Measurements from ENCODE around the gene MAPRE2.

MAPRE2 gene

DNA sequence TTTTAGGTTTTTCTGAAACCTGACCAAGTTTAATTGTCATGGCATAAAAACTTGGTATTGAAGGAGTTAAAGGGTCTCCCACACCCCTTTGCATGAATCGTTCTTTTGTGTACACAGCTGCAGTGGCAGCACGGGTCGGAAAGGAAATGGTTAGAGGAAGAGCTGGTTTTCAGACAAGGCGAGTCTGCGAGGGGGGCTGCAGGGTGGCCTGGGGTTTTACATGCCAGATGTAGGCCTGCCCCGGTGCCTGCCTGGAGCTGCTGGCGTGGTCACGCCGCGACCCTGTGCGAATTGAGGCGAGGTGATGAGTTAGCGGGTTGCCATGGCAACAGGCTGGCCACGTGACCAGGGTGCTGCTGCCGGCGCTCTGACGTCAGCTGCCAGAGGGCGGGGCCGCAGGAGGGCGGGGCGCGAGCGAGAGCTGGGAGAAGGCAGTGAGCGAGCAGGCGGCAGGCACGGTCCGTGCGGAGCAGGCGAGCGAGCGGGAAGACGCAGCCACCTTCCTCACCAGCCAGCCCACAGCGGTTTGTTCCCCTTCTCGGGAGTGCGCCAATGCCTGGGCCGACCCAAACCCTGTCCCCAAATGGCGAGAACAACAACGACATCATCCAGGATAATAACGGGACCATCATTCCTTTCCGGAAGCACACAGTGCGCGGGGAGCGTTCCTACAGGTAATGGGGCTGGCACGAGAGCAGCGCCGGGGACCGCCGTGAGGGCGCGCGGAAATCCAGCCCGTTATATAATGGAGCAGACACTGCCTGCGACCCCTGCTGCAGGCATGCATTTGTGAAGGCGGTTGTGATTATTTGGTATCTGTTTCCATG is at the start of gene MAPRE2:
MAPRE2 (plus strand) TSS at position 426 of the 827 bp plus-strand sequence; CDS start at position 553, 127 bp downstream.
- peak; percentile 61 for DNase-seq

DNA sequence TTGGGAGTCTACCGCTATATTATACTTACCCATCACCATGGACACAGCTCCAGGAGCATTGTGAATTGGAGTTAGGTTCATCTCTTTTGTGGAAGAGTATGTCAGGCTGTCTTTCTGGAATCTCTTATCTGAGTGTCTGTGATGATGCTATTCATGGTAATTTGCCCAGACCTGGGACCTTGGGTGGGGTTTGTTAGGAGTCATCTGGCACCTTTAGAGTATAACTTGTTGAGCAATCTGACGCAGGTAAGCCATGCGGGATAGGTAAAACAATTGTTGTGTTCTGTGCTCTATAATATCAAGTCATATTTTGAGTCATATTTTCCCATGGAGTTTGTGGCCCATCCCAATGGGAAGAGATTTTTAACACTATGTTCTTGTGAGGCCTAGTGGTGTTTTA is 49.7 kb upstream of the MAPRE2 start:
- no peak for DNase-seq

DNA sequence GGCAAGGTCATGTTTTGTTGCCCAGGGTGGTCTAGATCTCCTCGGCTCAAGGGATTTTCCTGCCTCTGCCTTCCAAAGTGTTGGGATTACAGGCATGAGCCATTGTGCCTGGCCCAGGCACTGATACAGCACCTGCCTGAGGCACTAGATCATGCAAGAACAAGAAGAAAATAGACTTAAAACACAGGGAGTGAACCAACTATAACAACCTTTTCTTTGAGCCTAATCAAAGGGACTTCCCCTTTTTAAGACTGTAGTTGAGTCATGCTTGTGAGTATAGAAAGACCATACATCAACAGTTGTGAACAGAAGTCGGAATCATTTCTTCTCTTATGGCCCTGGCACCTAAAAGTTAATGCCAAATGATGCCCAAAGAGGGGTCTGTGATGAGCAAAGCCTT is 47.9 kb upstream of the MAPRE2 start:
- DNase-seq: no peak

DNA sequence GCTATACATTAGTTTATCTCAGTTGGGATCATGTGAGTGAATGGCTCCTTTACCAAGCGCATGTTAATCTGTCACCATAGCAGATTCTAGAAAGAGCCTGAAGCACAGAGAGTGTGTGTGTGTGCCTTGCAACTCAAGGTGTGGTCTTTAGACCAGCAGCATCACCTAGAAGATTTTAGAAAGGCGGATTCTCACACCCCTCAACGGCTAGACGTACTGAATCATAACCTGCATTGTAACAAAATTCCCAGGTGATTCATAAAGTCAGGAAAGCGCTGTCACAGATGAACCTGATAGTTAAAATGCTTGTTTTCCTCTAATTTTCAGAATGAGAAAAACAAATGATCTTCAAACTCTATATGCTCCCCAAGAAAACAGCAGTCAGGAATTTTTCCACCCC is 45.5 kb upstream of the MAPRE2 start:
- no peak for DNase-seq

DNA sequence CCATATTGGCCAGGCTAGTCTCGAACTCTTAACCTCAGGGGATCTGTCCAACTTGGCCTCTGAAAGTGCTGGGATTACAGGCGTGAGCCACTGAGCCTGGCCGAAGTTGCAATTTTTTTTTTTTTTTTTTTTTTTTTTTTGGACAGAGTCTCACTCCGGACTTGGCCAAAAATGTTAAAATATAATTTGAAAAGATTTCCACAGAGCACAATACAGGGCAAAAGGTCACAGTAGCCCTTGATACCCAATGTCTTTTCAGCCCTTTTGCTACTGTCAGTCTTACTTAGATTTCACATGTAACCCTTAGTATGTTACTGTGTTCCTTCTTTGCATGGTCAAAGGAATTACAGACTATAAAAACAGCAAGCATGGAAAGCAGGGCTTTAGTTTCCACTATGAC is 42.6 kb upstream of the MAPRE2 start:
- no peak for DNase-seq

DNA sequence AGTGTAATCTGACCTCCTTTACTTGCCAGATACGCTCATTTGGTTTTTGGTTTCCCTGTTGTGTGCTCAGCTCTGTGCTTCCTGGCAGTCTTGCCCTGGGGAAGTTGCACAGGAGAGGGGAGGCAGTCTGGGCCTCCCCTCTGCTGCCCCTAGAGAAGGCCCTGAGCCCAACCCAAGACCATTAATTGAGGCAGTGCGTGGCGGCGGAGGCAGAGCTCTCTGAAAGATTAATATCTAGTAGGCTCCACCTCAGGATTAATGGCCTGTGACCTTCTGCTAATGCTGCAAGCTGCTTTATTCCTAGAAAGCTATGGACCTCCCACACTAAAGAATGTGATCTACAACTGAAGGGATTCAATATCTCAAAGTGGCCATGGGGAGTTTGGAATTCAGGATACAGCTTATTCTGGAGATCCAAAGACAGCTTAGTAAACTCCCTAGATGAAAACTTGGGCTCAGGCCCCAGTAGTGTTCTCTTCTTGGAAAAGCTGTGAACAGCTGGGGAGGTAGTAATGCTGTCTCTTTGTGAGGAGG is 41.4 kb upstream of the MAPRE2 start:
- DNase-seq: no peak

DNA sequence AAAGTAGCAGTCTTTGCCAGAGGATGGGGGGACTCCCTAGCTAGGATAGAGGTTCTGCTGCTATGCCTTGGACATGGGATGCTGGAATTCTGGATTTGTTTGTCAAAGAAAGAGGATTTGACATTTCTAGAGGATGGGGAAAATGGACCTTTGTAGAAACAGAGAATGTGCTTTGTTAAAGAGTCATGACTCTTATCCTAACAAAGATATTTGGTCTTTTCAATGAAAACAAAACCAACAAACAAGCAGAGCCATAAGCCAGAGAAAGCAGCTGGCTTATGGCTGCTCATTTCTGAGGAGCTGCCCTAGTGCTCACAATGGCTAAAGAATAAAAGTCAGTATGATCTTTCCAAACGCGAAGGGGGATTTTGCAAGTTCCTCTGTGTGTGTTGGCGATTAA is 40.8 kb upstream of the MAPRE2 start:
- DNase-seq: no peak

DNA sequence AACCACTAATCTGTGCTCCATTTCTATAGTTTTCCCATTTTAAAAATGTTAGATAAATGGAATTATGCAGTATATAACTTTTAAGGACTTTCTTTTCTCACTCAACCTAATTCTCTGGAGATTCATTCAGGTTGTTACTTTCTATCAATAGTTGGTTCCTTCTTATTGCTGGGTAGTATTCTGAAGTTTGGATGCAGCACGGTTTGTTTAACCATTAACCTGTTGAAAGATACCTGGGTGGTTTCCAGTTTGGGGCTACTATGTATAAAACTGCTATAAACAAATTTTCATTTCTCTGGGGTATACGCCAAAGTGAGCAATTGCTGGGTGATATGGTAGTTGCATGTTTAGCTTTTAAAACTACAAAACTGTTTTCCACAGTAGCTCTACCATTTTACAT is 39.1 kb upstream of the MAPRE2 start:
- DNase-seq: no peak

DNA sequence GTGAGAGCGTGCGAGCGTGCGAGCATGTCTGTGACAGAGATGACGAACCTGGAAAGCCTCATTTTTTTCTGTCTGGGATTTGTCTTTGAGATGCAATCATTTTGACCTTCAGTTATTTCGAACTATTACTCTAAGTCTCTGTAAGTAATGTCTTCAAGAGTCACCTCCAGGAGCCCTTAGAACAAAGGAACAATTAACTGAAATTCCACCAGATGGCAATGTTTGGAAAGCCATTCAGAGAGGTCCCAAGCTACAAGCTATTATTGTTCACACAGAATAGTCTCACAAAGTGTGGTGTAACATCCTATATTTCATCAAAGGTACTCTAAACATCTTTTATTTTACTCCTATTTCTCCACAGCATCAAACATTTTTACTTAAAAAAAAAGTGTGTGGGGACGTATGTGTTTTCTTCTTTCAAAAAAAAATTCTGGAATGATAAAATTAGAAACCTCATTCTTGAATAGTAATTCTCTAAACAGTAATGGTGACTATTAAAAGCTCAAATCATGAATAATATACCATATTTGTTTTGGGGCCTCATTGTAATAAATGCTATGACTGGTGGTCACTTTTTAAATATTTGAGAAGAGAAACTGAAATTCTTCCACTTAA is 35.1 kb upstream of the MAPRE2 start:
- DNase-seq: peak; percentile 27

DNA sequence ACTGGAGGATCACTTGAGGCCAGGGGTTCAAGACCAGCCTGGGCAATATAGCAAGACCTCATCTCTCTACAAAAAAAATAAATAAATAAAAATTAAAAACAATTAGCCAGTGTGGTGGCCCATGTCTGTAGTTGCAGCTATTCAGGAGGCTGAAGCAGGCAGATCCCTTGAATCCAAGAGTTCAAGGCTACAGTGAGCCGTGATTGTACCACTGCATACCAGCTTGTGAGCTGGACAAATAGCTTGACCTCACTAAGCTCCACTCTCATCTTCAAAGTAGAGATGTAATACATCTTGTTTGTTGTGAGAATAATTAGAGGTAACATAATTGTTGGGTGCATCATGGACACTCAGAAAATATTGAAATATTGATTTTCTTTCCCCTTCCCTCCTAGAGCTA is 31.1 kb upstream of the MAPRE2 start:
- DNase-seq: no peak

DNA sequence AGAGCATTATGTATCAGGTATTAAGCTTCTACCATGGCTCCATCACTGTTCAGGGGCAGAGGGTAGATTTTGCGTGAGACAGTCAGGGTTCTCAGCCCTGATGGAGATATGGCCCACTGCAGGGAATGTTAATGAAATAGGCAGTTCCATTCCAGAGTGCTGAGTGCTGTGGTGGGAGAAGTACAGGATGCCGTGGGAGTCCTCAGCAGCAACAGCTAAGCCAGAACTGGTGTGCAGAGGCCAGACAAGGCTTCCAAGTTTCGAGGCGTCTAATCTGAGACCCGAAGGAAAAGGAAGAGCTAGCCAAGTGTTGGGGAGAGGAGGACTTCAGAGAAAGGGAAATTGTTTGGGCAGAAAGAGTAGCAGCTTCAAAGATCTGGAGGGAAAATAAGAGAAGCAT is 30.2 kb upstream of the MAPRE2 start:
- DNase-seq: no peak

DNA sequence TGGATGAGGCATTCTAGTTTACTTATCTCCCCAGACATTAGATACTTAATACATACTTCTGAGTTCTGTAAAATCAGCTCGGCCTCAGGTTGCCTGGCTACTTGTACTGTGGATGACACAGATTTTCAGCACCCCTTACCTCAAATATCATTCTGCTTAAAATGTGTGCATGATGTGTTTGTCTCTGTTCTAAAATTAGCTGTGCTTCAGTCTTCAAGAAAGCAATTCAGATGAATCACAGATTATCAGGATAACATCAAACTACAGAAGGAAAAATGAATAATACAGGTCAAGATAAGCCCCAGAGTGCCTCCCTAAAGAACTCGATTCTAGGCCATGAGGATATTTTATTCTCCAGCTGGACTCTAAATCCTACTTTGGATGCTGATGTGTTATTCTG is 21.3 kb upstream of the MAPRE2 start:
- no peak for DNase-seq

DNA sequence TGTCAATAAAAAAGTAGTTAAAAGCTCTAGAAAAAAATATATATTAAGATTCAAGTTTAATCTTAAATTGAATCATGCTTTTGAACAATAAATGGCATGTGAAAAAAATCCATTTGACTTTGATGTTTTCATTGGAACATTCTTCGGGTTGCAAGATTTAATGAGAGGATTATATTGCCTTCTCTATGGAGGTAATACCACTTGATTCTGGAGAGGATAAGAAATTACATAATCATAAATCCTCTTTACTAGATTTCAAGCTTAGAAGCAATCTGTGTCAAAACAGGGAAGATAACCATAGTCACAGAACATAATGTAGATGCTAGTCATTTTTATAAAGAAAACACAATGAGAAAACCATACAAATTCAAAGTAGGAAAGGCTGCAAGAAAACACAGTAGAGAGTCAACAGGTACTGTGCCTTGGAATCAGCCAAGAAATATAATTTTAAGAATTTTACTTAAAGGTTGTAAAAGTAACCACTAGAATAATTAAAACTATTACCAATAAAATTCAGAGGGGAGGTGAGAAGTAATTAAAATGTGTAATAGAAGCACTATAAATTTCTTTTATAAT is 18.7 kb upstream of the MAPRE2 start:
- no peak for DNase-seq

DNA sequence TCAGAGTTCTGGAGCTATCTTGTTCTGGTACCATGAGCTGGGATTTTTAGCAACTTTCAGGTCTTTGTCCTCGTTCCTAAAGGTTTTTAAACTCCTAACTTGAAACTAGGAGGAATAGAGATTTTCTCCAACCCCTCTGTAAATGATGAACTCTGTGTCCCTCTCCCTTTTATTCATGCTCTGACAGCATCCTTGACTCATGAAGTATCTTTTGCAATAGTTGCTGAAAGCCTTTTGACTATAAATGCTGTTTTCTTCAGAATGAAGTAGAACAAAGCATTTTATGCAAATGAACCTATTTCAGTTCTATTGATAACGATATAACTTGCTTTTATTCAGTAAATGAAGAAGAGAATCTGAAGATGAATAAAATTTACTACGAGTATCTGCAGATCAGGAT is 17.0 kb upstream of the MAPRE2 start:
- DNase-seq: no peak

DNA sequence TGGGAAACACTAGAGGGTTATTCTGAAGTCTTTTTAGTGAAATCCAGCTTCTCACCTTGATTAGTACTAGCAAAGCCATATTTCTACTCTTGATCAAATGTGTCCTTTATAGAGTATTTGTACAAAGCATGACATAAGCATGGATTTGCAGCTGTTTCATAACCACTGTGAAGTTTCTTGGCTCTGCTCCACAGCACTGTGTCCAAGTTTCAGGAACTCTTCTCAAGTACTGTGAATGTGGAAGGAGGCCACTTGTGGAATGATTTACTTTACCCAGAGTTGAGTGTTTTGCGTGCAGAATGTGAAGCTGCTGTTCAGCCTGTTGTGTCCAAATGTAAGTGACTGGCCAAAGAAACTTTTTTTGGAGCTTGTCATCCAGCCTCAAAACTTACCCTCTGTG is 16.2 kb upstream of the MAPRE2 start:
- DNase-seq: no peak

DNA sequence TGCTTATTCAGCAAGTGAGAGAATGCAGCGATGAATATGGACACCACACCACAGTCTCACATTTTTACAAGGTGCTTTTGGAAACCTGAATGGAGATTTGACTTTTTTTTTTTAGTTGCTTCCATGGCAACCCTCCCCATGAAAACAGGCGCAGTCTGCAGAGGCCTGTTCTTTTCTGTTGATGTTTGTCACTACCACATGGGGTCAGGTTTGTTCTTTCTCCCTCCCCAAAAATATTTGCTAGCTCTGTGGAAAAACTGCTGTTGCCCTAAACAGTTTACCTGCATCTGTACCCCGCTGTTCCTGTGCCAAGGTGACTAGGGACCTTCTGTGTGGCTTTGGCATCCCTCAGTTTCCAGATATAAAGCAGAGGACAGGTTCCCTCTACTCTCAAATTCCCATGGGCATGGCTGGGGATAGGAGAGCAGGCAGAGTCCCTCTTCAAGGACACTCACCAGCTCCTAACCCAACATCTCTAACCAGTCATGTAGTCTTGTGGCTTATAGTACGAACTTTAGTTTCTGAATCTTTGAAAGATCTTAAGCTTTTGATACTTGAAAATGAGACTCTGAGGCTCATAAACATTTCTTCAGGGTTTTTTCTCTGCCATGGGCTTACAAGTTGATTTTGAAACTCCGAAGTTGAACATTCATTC is 14.7 kb upstream of the MAPRE2 start:
- no peak for DNase-seq

DNA sequence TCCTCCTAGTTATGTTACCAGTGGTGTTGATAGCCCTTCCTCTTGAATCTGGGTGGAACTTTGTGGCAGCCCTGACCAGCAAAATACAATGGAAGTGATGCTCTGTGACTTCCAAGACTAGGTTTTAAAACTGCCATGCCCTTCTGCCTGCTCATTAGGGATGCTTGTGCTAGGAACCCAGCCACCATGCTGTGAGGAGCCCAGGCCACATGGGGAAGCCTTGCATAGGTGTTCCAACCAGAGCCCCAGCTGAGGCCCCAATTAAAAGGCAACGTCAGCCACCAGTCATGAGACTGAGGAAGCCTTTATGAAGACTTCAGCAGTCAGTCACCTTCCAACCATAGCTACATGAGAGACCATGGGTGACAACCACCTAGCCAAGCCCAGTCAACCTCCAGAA is 14.0 kb upstream of the MAPRE2 start:
- no peak for DNase-seq

DNA sequence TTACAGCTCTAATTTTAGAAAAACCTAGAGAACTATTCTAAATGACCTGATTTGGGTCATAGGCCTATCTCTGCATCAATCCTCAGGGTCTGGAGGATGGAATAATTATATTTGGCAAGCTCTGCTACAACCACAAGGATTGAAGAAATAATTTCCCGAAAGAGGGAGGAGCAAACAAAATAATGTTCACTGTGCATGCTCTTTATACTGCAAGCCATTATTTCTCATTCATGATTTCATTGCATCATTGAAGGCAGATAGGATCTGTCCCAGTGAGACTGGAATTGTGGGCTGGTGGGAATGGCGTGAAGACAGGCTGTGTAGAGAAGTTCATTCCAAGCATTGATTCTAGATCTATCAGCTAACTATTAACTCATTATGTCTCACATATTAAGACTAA is 12.7 kb upstream of the MAPRE2 start:
- DNase-seq: no peak

DNA sequence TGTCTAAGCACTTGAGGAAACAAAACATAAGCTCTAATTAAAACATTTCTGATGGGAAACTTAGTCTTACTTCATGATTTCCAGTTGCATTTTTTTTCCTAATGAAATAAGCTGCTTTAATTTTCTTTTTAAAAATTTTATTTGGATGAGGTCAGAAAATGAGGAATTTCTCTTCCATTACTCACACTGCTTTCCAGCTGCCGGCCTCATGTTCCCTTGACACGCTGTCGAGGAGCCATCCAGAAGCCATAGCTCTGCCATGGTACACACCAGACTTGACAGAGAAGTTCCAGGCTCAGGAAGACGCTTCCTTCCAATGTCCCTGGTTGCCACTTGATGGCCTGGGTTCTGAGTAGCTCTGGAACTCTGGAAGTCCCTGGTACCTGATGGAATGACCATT is 12.1 kb upstream of the MAPRE2 start:
- no peak for DNase-seq

DNA sequence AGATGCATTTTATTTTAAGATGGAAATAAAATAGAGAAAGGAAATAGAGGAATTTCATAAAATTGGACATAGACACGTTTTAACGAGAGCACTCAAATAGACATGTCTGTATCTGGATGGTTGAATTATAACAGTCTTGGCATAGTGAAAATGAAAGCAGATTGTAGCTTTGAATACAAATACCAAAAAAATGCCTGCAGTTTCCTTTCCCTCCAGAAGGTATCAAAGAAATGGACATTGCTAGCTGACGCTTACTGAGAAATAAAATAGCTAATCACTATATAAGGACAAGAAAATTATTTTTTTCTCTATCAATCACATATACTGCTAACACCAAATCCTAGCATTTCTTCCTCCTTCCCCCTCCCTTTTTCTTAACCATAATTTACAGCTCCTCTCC is 11.4 kb upstream of the MAPRE2 start:
- no peak for DNase-seq

DNA sequence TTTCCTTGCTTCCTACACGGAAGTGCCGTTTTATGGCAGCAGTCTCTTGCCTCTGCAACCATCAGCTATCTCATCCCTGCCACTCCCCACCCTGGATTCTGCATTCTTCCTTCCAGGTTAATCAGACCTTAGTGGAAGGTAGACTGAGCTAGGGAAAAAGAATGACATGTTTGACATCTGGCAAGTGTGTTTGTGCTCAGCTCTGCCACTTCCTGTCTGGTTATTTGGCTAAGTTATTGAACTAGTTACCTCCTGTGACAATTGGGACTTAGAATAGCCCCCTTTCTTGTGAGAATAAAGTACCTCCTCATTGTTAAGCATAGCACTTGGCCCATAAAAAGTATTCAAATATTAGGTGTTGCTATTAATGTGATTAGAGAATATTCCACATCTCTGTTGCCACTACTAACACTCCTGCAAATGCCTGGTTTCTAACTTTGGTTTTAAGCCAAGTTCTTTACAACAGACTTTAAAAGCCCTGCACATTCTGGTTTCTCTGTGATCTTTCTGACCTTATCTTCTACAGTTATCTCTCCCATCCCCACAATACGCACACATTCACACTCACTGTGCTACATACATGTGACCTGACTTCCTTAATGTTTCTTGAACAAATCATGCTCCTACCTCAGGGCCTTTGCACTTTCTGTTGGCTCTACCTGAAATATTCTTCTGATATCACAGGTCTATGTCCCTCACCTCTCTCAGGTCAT is 10.8 kb upstream of the MAPRE2 start:
- no peak for DNase-seq

DNA sequence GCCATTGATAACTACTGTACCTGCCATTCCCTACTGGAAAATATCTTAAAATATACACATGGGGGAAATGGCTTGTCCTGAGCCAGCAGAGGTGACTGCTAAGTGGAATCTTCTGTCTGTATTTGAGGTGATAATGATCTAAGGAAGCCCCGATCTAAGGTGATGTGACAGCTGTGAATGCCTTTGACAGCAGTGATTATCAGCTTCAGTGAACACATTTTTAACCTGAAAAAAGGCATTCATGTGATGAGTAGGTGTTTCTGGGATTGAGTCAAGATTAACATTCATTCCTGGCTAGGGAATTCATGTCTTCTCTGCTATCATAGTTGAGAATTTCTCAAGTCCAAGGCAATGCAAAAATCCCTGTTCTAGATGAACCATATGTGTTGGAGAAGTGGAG is 9.1 kb upstream of the MAPRE2 start:
- DNase-seq: no peak

DNA sequence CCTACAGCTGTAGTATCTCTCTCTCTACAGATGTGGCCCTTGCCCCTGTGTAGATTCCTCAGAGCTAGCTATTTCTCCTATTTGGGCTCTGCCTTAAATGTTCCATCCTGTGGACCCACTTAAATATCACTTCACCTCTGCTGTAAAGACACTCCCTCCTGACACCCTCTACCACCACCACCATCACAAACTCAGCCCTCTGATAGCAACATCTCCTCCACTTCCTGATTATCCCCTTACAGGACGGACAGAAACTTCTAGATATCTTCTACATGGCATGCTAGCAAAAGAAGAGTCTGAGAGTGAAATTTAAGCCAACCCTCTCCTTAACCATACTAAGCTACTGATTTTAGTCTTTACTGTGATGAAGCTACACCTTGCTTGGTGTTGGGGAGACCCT is 3.2 kb upstream of the MAPRE2 start:
- DNase-seq: no peak

Data from NCI-H187 treated with DMSO at 0.1 percent for 48 hours (cell line).